PC-9 (cell line): ENCODE measurements around the gene OR6Y1. TPM values are rescaled to one million over a fixed set of nuclear protein-coding genes. Genes with fewer than 3 reads are reported as not detected.

ENCODE experiments used
- Bru-seq: library from RNA; stranded (reverse); fragments of 400-500 nt; gene quantifications from one replicate; lab custom pipeline; 2021; lab: Mats Ljungman, UMichigan
- BruChase-seq, 2 experiments: library from RNA; stranded (reverse); fragments of 400-500 nt; gene quantifications; one replicate each; lab custom pipeline; 2021; lab: Mats Ljungman, UMichigan
- BruUV-seq: library from RNA; stranded (reverse); fragments of 400-500 nt; replicated peaks from 2 replicates; lab custom pipeline; 2021; lab: Mats Ljungman, UMichigan
- CTCF ChIA-PET: fragments of 300-600 bp; sonication (Branson Sonifier 250); formaldehyde crosslinking; loops from one replicate; lab custom pipeline; 2022; ENCODE audit warnings: antibody characterized with exemption; lab: Charles Lee
- POLR2A ChIA-PET: fragments of 300-600 bp; sonication (Branson Sonifier 250); formaldehyde crosslinking; loops from one replicate; lab custom pipeline; 2022; ENCODE audit warnings: antibody characterized with exemption; ENCODE audit not compliant: unreplicated experiment; lab: Charles Lee
- DNase-seq, 2 experiments: peaks; one replicate each; pipeline versions ENCODE4 v3.0.0 to v3.0.0-alpha.2; 2015 to 2022; ENCODE audit warnings: mixed read lengths in 1 of 2
- H2AFZ ChIP-seq: fragments of 200-600 bp; sonication (generic); 2 replicates; pipeline ENCODE4 v1.8.1; 2017; ENCODE audit warnings: antibody characterized with exemption
- H3F3A ChIP-seq: fragments of 200-600 bp; sonication (generic); 2 replicates; pipeline ENCODE4 v1.8.1; 2017; ENCODE audit warnings: antibody characterized with exemption, mild to moderate bottlenecking, low read depth; ENCODE audit not compliant: insufficient read depth
- H3K27ac ChIP-seq: fragments of 200-600 bp; sonication (generic); 2 replicates; pipeline ENCODE4 v1.6.1; 2016; ENCODE audit warnings: mixed run types
- H3K27me3 ChIP-seq: fragments of 200-600 bp; sonication (generic); 2 replicates; pipeline ENCODE4 v1.6.1; 2016; ENCODE audit warnings: low read depth, mixed run types; ENCODE audit not compliant: insufficient read depth
- H3K36me3 ChIP-seq: fragments of 200-600 bp; sonication (generic); 2 replicates; pipeline ENCODE4 v1.6.1; 2016; ENCODE audit warnings: low read depth, mixed run types
- H3K4me1 ChIP-seq: fragments of 200-600 bp; sonication (generic); replicated peaks from 2 replicates; pipeline ENCODE4 v1.6.1; 2016; ENCODE audit warnings: mixed run types; ENCODE audit not compliant: insufficient read depth
- H3K4me2 ChIP-seq: fragments of 200-600 bp; sonication (generic); 2 replicates; pipeline ENCODE4 v1.6.1; 2017; ENCODE audit warnings: mixed run types
- H3K4me3 ChIP-seq: fragments of 200-600 bp; sonication (generic); 2 replicates; pipeline ENCODE4 v1.6.1; 2016; ENCODE audit warnings: mixed run types
- H3K79me2 ChIP-seq: fragments of 200-600 bp; sonication (generic); 2 replicates; pipeline ENCODE4 v1.6.1; 2017; ENCODE audit warnings: low read depth, mixed run types
- H3K9me2 ChIP-seq: fragments of 200-600 bp; sonication (generic); 2 replicates; pipeline ENCODE4 v1.8.1; 2017; ENCODE audit warnings: mild to moderate bottlenecking; ENCODE audit not compliant: insufficient read depth
- H3K9me3 ChIP-seq: fragments of 200-600 bp; sonication (generic); 2 replicates; pipeline ENCODE4 v1.8.1; 2016; ENCODE audit warnings: low read depth; ENCODE audit not compliant: insufficient read depth
- H4K20me1 ChIP-seq: fragments of 200-600 bp; sonication (generic); 2 replicates; pipeline ENCODE4 v1.8.1; 2017; ENCODE audit not compliant: insufficient read depth
- EZH2 ChIP-seq: fragments of 200-600 bp; sonication (generic); IDR thresholded peaks from 2 replicates; pipeline ENCODE4 v1.8.0; 2017; ENCODE audit warnings: antibody characterized with exemption, low read depth
- intact Hi-C: fragments of 100-400 bp; cut with micrococcal nuclease; formaldehyde crosslinking; loops from one replicate; pipeline ENCODE4 v1.10.0; 2022; ENCODE audit not compliant: unreplicated experiment
- long read RNA-seq: library from polyadenylated mRNA; stranded (forward); transcript quantifications from one replicate; pipeline ENCODE4 v2.0.0, GENCODE V29; 2022
- total RNA-seq: library from RNA; stranded (reverse); gene quantifications from 2 replicates; pipeline ENCODE4 v1.2.3, GENCODE V29; 2021
- TF ChIP-seq, protein P1 (sequence below): fragments of 200-600 bp; sonication (generic); conservative IDR thresholded peaks from 2 replicates; pipeline ENCODE4 v1.6.1; 2017; ENCODE audit warnings: mixed run types, antibody characterized with exemption, mild to moderate bottlenecking, moderate library complexity

OR6Y1 gene
- total RNA-seq (not detected in 2 replicates), Bru-seq, nascent RNA (not detected), BruChase-seq, experiment 1, labeled RNA remaining after a 2-hour chase (not detected), BruChase-seq, experiment 2, labeled RNA remaining after a 6-hour chase (not detected)
- long read RNA-seq: 0 reads

DNA sequence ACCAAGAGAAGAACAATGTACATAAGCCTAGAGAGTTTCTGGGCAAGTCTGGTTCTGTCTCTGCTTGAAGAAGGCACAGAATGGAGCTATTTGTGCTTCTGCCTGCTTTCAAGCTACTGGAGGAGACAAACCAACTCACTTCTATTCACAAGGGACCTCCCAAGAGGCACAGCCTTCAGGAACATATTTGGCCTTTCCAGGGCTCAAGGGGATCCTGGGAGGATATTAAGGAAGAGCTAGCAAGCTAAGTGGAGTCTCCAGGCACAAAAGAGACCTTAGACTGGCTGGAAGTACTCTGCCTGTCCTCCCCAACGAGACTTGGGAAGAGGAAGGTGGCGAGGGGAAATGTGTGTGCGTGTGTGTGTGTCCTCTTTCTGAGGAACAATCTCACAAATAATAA, at the start of gene OR6Y1:
OR6Y1 (minus strand) TSS at position 54 of the 400 bp plus-strand sequence. CDS start 6,300 bp downstream, outside the sequence.
- H3K4me1 ChIP-seq: no peaks in the 10 kb centered on the region
- CTCF ChIA-PET: no interaction called here
- no peak for TF ChIP-seq EZH2
- TF ChIP-seq, protein P1, sequence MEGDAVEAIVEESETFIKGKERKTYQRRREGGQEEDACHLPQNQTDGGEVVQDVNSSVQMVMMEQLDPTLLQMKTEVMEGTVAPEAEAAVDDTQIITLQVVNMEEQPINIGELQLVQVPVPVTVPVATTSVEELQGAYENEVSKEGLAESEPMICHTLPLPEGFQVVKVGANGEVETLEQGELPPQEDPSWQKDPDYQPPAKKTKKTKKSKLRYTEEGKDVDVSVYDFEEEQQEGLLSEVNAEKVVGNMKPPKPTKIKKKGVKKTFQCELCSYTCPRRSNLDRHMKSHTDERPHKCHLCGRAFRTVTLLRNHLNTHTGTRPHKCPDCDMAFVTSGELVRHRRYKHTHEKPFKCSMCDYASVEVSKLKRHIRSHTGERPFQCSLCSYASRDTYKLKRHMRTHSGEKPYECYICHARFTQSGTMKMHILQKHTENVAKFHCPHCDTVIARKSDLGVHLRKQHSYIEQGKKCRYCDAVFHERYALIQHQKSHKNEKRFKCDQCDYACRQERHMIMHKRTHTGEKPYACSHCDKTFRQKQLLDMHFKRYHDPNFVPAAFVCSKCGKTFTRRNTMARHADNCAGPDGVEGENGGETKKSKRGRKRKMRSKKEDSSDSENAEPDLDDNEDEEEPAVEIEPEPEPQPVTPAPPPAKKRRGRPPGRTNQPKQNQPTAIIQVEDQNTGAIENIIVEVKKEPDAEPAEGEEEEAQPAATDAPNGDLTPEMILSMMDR: no peak
- no peak within 1 kb of the TSS for H2AFZ ChIP-seq
- H4K20me1 ChIP-seq: no peaks in the 10 kb centered on the region
- no peak within 1 kb of the TSS for H3K4me3 ChIP-seq
- POLR2A ChIA-PET: no interaction called here
- no peaks in the 10 kb centered on the region for H3K9me3 ChIP-seq
- H3F3A ChIP-seq: no peaks in the 10 kb centered on the region
- H3K36me3 ChIP-seq: no peaks in the 10 kb centered on the region
- no peak within 1 kb of the TSS for H3K27ac ChIP-seq
- intact Hi-C loops: no loop called here
- BruUV-seq: no TSS peak
- no peaks in the 10 kb centered on the region for H3K9me2 ChIP-seq
- H3K4me2 ChIP-seq: no peak within 1 kb of the TSS
- no peak for DNase-seq
- H3K27me3 ChIP-seq: no peaks in the 10 kb centered on the region; the same call in 1 of the 2 replicates
- no peaks in the 10 kb centered on the region for H3K79me2 ChIP-seq

DNA sequence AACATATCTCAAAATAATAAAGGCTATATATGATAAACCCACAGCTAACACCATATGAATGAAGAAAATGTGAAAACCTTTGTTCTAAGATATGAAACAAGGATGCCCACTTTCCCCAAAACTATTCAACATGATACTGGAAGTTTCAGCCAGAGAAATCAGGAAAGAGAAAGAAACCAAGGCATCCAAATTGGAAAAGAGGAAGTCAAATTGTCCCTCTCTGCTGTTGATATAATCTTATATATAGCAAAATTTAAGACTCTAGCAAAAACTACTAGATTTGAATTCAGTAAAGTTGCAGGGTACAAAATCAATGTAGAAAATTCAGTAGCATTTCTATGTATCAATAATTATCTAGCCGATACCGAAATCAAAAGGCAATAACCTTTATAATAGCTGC, 46.5 kb upstream of the OR6Y1 start:
- H3K4me3 ChIP-seq: no peak overlapping the region
- intact Hi-C loops: no loop called here
- no peak overlapping the region for H3K27ac ChIP-seq
- H3K4me1 ChIP-seq: no peaks in the 10 kb centered on the region
- no peaks in the 10 kb centered on the region for H3F3A ChIP-seq
- no TSS peak for BruUV-seq
- H3K9me3 ChIP-seq: no peaks in the 10 kb centered on the region
- H2AFZ ChIP-seq: no peak overlapping the region
- H3K27me3 ChIP-seq: no peaks in the 10 kb centered on the region
- H3K4me2 ChIP-seq: no peak overlapping the region
- TF ChIP-seq, protein P1: no peak
- TF ChIP-seq EZH2: no peak
- no peaks in the 10 kb centered on the region for H3K9me2 ChIP-seq
- H4K20me1 ChIP-seq: no peaks in the 10 kb centered on the region
- CTCF ChIA-PET: no interaction called here
- H3K79me2 ChIP-seq: no peaks in the 10 kb centered on the region
- POLR2A ChIA-PET: no interaction called here
- DNase-seq: no peak
- no peaks in the 10 kb centered on the region for H3K36me3 ChIP-seq

DNA sequence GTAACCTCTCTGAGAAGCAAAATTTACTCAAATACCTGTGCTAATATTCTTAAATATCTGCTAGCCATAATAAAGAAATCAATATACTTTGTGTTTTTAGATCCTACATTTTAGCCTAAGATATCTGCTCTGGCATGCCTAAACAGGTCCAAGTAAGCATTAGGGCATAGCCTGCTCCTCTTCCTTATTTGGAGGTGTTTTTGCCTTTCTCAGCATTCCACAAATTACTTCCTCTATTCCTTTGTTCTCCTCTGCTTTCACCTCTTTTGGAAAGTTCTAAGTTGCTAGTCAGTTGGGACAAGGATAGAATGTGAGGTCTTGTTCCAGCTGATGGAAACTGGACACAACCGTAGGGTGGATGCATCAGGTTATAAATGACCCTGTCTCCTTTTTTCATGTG, 32.7 kb upstream of the OR6Y1 start:
- H3K4me2 ChIP-seq: no peak overlapping the region
- H3F3A ChIP-seq: no peaks in the 10 kb centered on the region
- POLR2A ChIA-PET: no interaction called here
- BruUV-seq: no TSS peak
- no peaks in the 10 kb centered on the region for H3K9me3 ChIP-seq
- no peaks in the 10 kb centered on the region for H3K27me3 ChIP-seq
- no peak overlapping the region for H3K4me3 ChIP-seq
- H3K27ac ChIP-seq: no peak overlapping the region
- no peak for DNase-seq
- no peaks in the 10 kb centered on the region for H3K79me2 ChIP-seq
- H3K9me2 ChIP-seq: no peaks in the 10 kb centered on the region; the same call in 1 of the 2 replicates
- intact Hi-C loops: no loop called here
- CTCF ChIA-PET: no interaction called here
- TF ChIP-seq, protein P1: no peak
- TF ChIP-seq EZH2: no peak
- H2AFZ ChIP-seq: no peak overlapping the region
- H4K20me1 ChIP-seq: no peaks in the 10 kb centered on the region
- H3K4me1 ChIP-seq: no peaks in the 10 kb centered on the region
- no peaks in the 10 kb centered on the region for H3K36me3 ChIP-seq
